Measurements from ENCODE around the gene TRPC6.

The TRPC6 gene

DNA sequence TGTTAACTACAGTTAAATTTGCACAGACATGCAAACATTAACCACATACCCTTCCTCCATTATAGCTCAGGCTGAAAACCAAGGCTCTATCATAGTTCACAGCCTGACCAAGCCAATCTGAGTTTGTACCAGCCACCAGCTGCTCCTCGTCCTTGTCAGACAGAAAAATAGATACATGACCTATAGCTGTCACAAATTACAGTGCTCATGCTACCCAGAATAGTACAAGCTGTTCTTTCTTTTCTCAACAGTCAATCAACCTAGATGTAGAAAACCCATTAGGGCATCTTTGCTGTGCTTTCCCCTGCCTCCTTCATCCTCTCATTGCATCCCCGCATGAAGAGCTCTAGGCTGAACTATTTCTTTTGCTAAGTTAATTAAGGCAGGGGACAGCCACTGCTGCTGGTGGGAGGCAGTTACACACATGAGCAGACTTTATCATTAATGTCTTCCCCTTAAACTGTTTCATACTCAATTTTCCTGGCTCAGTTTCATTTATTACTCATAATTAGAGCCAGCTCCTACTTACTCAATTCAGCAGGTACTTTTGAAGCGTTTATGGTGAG lies 148.3 kb downstream of the TRPC6 start:
- H3K36me3 ChIP-seq (ENCODE audit: insufficient read depth, low read length) = no peaks in the 10 kb centered on the region
- H2AFZ ChIP-seq (ENCODE audit: low read length) = no peak overlapping the region
- TF ChIP-seq EZH2phosphoT487 (IDR thresholded peaks at IDR 0.05; ENCODE audit: borderline replicate concordance) = no peak
- TF ChIP-seq CTCF (conservative IDR thresholded peaks at IDR 0.05; ENCODE audit: low read length) = no peak
- H3K4me3 ChIP-seq (ENCODE audit: low read length, poor library complexity, severe bottlenecking) = no peak overlapping the region
- no peaks in the 10 kb centered on the region for H3K79me2 ChIP-seq (ENCODE audit: insufficient read depth, low read length)
- no peaks in the 10 kb centered on the region for H3K27me3 ChIP-seq (ENCODE audit: insufficient read depth, low read length, poor library complexity, severe bottlenecking)
- H4K20me1 ChIP-seq (ENCODE audit: insufficient read depth, low read length, poor library complexity, severe bottlenecking) = no peaks in the 10 kb centered on the region
- no peak overlapping the region for H3K4me2 ChIP-seq (ENCODE audit: low read depth, low read length, poor library complexity, severe bottlenecking)
- H3F3A ChIP-seq (ENCODE audit: low read depth) = no peaks in the 10 kb centered on the region
- H3K4me1 ChIP-seq (ENCODE audit: insufficient read depth, low read length, poor library complexity, severe bottlenecking) = no peaks in the 10 kb centered on the region
- H3K9me3 ChIP-seq (ENCODE audit: insufficient read depth, low read depth, low read length) = no peaks in the 10 kb centered on the region
- H3K9ac ChIP-seq (ENCODE audit: low read depth, low read length, poor library complexity, severe bottlenecking) = no peak overlapping the region
- no peaks in the 10 kb centered on the region for H3K9me2 ChIP-seq (replicated peaks; ENCODE audit: low read depth, low read length)

GRCh38 chr11:101434026-101434643 lies 149.7 kb downstream of the TRPC6 start:
- Histone ChIP-seq H3K4me3 (ENCODE audit: low read length, poor library complexity, severe bottlenecking) (no peak overlapping the region), H4K20me1 (ENCODE audit: insufficient read depth, low read length, poor library complexity, severe bottlenecking) (no peaks in the 10 kb centered on the region), H3F3A (ENCODE audit: low read depth) (no peaks in the 10 kb centered on the region)

DNA sequence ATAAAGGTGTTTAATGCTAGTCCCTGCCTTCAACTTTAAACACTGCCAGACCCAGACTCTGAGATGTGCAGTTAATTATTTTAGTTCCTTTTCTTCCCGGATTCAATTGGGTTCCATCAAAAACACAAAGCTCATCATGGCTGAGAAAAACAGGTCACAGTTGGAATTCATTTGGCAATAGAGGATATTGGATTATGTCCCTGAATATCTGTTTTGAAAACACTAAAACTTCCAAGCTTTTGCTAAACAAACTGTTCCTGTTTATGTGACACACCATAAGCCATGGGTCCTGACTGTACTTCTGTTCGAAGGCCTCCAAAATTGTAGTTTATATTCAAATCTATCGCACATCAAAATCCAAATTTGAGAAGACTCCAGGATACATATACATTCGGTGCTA lies 150.7 kb downstream of the TRPC6 start:
- H3K9me3 ChIP-seq (ENCODE audit: insufficient read depth, low read depth, low read length) = no peaks in the 10 kb centered on the region
- H3K4me1 ChIP-seq (ENCODE audit: insufficient read depth, low read length, poor library complexity, severe bottlenecking) = no peaks in the 10 kb centered on the region
- no peak overlapping the region for H2AFZ ChIP-seq (ENCODE audit: low read length)
- no peaks in the 10 kb centered on the region for H3K79me2 ChIP-seq (ENCODE audit: insufficient read depth, low read length)
- no peaks in the 10 kb centered on the region for H3K9me2 ChIP-seq (replicated peaks; ENCODE audit: low read depth, low read length)
- H4K20me1 ChIP-seq (ENCODE audit: insufficient read depth, low read length, poor library complexity, severe bottlenecking) = no peaks in the 10 kb centered on the region
- H3K4me3 ChIP-seq (ENCODE audit: low read length, poor library complexity, severe bottlenecking) = no peak overlapping the region
- no peak overlapping the region for H3K9ac ChIP-seq (ENCODE audit: low read depth, low read length, poor library complexity, severe bottlenecking)
- no peaks in the 10 kb centered on the region for H3K27me3 ChIP-seq (ENCODE audit: insufficient read depth, low read length, poor library complexity, severe bottlenecking)
- H3F3A ChIP-seq (ENCODE audit: low read depth) = no peaks in the 10 kb centered on the region
- H3K36me3 ChIP-seq (ENCODE audit: insufficient read depth, low read length) = no peaks in the 10 kb centered on the region
- no peak overlapping the region for H3K4me2 ChIP-seq (ENCODE audit: low read depth, low read length, poor library complexity, severe bottlenecking)
- no peak for TF ChIP-seq CTCF (conservative IDR thresholded peaks at IDR 0.05; ENCODE audit: low read length)
- no peak for TF ChIP-seq EZH2phosphoT487 (IDR thresholded peaks at IDR 0.05; ENCODE audit: borderline replicate concordance)

More at GRCh38 chr11:101434026-101434643, 149.7 kb downstream of the TRPC6 start:
- H3K9ac ChIP-seq (ENCODE audit: low read depth, low read length, poor library complexity, severe bottlenecking) = no peak overlapping the region
- H3K27me3 ChIP-seq (ENCODE audit: insufficient read depth, low read length, poor library complexity, severe bottlenecking) = no peaks in the 10 kb centered on the region
- no peaks in the 10 kb centered on the region for H3K9me2 ChIP-seq (replicated peaks; ENCODE audit: low read depth, low read length)
- no peaks in the 10 kb centered on the region for H3K9me3 ChIP-seq (ENCODE audit: insufficient read depth, low read depth, low read length)
- no peaks in the 10 kb centered on the region for H3K4me1 ChIP-seq (ENCODE audit: insufficient read depth, low read length, poor library complexity, severe bottlenecking)
- no peak overlapping the region for H2AFZ ChIP-seq (ENCODE audit: low read length)
- no peaks in the 10 kb centered on the region for H3K36me3 ChIP-seq (ENCODE audit: insufficient read depth, low read length)
- no peaks in the 10 kb centered on the region for H3K79me2 ChIP-seq (ENCODE audit: insufficient read depth, low read length)
- H3K4me2 ChIP-seq (ENCODE audit: low read depth, low read length, poor library complexity, severe bottlenecking) = no peak overlapping the region
- TF ChIP-seq CTCF (conservative IDR thresholded peaks at IDR 0.05; ENCODE audit: low read length) (no peak), EZH2phosphoT487 (IDR thresholded peaks at IDR 0.05; ENCODE audit: borderline replicate concordance) (no peak)
